H1 (cell line): ENCODE measurements around the gene TERB1. TPM values are rescaled to one million over a fixed set of nuclear protein-coding genes. Genes with fewer than 3 reads are reported as not detected.
A peak's percentile ranks its signal among the peaks of the same experiment; 100 is the strongest.

ENCODE experiments used
- BACH1 ChIP-seq: IDR thresholded peaks from 2 replicates; pipeline ENCODE4 v1.6.1; 2012; ENCODE audit warnings: low read length, improper control_type of control experiment
- CBX5 ChIP-seq: fragments of 300-800, 300-1000 bp; sonication (generic); IDR thresholded peaks from 2 replicates; pipeline ENCODE4 v1.7.1; 2016; ENCODE audit warnings: antibody characterized with exemption, low read length, low read depth
- CHD1 ChIP-seq: IDR thresholded peaks from 2 replicates; pipeline ENCODE4 v1.6.1; 2012; ENCODE audit warnings: low read depth, low read length, improper control_type of control experiment
- CREB1 ChIP-seq: IDR thresholded peaks from 2 replicates; pipeline ENCODE4 v1.6.1; 2012; ENCODE audit warnings: inconsistent platforms
- EGR1 ChIP-seq: IDR thresholded peaks from 2 replicates; pipeline ENCODE4 v1.6.1; 2011; ENCODE audit warnings: low read depth, low read length, borderline replicate concordance
- GTF2F1 ChIP-seq: IDR thresholded peaks from 2 replicates; pipeline ENCODE4 v1.6.1; 2012; ENCODE audit warnings: low read depth, low read length, improper control_type of control experiment, borderline replicate concordance
- HDAC2 ChIP-seq, 2 experiments: fragments of 300-600 bp in 1 of 2; sonication (generic) in 1 of 2; IDR thresholded peaks; 2 replicates each; pipeline ENCODE4 v1.6.1; 2011 to 2012; ENCODE audit warnings: low read depth in 2 of 2, low read length in 2 of 2, mild to moderate bottlenecking in 2 of 2, moderate library complexity in 2 of 2, borderline replicate concordance in 1 of 2, inconsistent platforms in 1 of 2
- JUN ChIP-seq: IDR thresholded peaks from 2 replicates; pipeline ENCODE4 v1.6.1; 2011; ENCODE audit warnings: low read depth, mild to moderate bottlenecking, improper control_type of control experiment, low read length
- KDM1A ChIP-seq: fragments of 200-600, 300-600 bp; sonication (generic); IDR thresholded peaks from 2 replicates; pipeline ENCODE4 v1.7.1; 2016; ENCODE audit warnings: mild to moderate bottlenecking, low read length, borderline replicate concordance
- KDM4A ChIP-seq: IDR thresholded peaks from one replicate; pipeline ENCODE4 v1.7.1; 2012; ENCODE audit warnings: low read depth, mild to moderate bottlenecking, moderate library complexity, low read length, inconsistent platforms; ENCODE audit not compliant: severe bottlenecking
- KDM5A ChIP-seq: fragments of 200-600 bp; IDR thresholded peaks from 2 replicates; pipeline ENCODE4 v1.7.1; 2012; ENCODE audit warnings: mild to moderate bottlenecking, low read length, inconsistent platforms, mixed read lengths
- MAFK ChIP-seq: IDR thresholded peaks from 2 replicates; pipeline ENCODE4 v1.6.1; 2012; ENCODE audit warnings: low read depth, mild to moderate bottlenecking, improper control_type of control experiment, low read length
- POLR2AphosphoS5 ChIP-seq: IDR thresholded peaks from 2 replicates; pipeline ENCODE4 v1.6.1; 2011; ENCODE audit warnings: low read depth, low read length
- SIN3A ChIP-seq, 2 experiments: IDR thresholded peaks in 1 of 2; conservative IDR thresholded peaks in 1 of 2; 2 replicates each; pipeline ENCODE4 v1.6.1; 2011 to 2012; ENCODE audit warnings: low read length in 2 of 2, improper control_type of control experiment in 1 of 2, low read depth in 1 of 2, mild to moderate bottlenecking in 1 of 2
- SP4 ChIP-seq: IDR thresholded peaks from 2 replicates; pipeline ENCODE4 v1.6.1; 2012; ENCODE audit warnings: low read length, inconsistent platforms
- TAF1 ChIP-seq: IDR thresholded peaks from 2 replicates; pipeline ENCODE4 v1.6.1; 2011; ENCODE audit warnings: mild to moderate bottlenecking, low read depth, low read length
- YY1 ChIP-seq: IDR thresholded peaks from 2 replicates; pipeline ENCODE4 v1.6.1; 2011; ENCODE audit warnings: low read depth, mild to moderate bottlenecking, low read length
- polyA plus RNA-seq, 7 experiments: library from polyadenylated mRNA; depleted of rRNA in 3 of 7; stranded (reverse) in 5 of 7; unstranded in 2 of 7; fragments of >200 nt in 5 of 7; fragments of 200-250 nt in 2 of 7; gene quantifications; 1 replicate in 5 of 7; 2 replicates in 1 of 7; 4 replicates in 1 of 7; pipeline versions ENCODE4 v1.2.1 to v1.2.3, GENCODE V29; 2011 to 2013; ENCODE audit warnings: missing spikeins in 2 of 7, mixed read lengths in 2 of 7
- total RNA-seq: library from RNA; stranded (reverse); fragmentation: NEBNext Ultra II Directional; extraction: Animal tissue kit (Norgen Biotek cat#: 25700); gene quantifications from 2 replicates; pipeline ENCODE4 v1.2.1, GENCODE V29; 2021
- TF ChIP-seq, protein P1 (sequence below): IDR thresholded peaks from 2 replicates; pipeline ENCODE4 v1.6.1; 2012; ENCODE audit warnings: inconsistent platforms
- TF ChIP-seq, protein P2 (sequence below), 3 experiments: IDR thresholded peaks; 1 replicate in 2 of 3; 2 replicates in 1 of 3; pipeline versions ENCODE4 v1.5.1 to v1.6.1; 2011; ENCODE audit warnings: low read length in 3 of 3, mild to moderate bottlenecking in 3 of 3, inconsistent platforms in 2 of 3, low read depth in 1 of 3, moderate library complexity in 1 of 3; ENCODE audit not compliant: insufficient read depth in 1 of 3; ENCODE audit errors: control extremely low read depth in 1 of 3

TERB1 gene
- total and polyA plus RNA-seq, 2 of the 8 experiments (the other 6 are each of a cell fraction or from before 2014, with no cell fraction given), result not detected

DNA sequence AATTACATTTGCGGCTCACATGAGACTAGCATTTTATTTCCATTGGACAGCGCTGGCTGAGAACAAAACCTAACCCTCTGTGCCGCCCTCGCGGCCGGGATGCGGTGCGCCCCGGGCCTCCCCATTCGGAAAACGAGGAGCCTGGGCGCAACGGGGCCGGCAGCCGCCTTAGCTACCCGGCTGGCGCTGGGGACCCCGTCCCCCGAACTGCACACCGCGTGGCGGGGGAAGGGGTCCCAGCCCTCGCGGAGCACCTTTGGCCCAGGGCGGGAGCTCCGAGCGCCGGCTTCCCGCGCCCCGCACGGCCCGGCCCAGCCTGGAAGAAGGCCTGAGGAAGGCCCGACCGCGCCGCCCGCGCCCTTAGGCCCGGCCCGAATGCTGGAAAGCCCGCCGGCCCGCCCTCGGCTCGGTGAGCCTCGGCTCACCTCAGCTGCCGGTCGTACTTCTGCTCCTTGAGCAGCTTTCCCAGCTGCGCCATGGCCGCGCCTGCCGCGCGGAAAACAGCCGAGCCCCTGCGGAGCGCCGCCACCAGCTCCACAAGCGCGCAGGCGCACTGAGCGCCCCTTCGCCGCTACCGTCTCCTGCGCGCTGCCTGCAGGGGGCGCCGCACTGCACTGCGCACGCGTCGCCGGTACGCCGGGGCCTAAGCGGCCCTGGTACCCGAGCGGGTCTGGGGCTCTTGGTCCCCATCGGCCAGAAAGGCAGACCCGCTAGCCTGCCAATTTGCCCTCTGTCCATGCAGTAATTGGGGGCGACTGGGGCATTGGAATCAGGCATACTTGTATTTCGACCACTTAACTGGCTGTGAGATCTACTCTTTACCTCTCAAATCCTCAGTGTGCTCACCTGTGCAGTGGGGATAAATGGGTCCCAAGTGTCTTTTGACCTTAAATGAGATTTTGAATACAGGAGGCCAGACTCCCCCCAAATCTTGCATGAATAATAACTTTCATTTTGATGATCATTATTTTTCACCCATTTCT lies 29.3 kb upstream of the TERB1 start, which contains the start of gene NAE1 (continued):
- TF ChIP-seq CHD1 (no peak), EGR1 (no peak), HDAC2 (IDR thresholded peaks at IDR 0.05; ENCODE audit: borderline replicate concordance in 1 of 2, low read depth in 2 of 2, low read length in 2 of 2) (peak in 1 of 2 experiments; percentile 88; a peak in 1 of 4 replicates), SIN3A (conservative IDR thresholded peaks at IDR 0.05 in 1 of 2, IDR thresholded peaks at IDR 0.05 in 1 of 2; ENCODE audit: low read depth in 1 of 2, low read length in 2 of 2) (peak in 1 of 2 experiments; percentile 38; a peak in 1 of 4 replicates), KDM4A (peak; percentile 87), CREB1 (peak; percentile 82), SP4 (no peak), KDM1A (peak; percentile 95), JUN (no peak), CBX5 (no peak), TAF1 (peak; percentile 91), MAFK (no peak), YY1 (peak; percentile 92), KDM5A (0 out of 2 replicates have a peak, but pooled peaks have one; percentile 27), GTF2F1 (peak; percentile 72), BACH1 (no peak), POLR2AphosphoS5 (peak; percentile 84)
- TF ChIP-seq, protein P1, sequence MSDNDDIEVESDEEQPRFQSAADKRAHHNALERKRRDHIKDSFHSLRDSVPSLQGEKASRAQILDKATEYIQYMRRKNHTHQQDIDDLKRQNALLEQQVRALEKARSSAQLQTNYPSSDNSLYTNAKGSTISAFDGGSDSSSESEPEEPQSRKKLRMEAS, result peak; percentile 66
- TF ChIP-seq, protein P2, sequence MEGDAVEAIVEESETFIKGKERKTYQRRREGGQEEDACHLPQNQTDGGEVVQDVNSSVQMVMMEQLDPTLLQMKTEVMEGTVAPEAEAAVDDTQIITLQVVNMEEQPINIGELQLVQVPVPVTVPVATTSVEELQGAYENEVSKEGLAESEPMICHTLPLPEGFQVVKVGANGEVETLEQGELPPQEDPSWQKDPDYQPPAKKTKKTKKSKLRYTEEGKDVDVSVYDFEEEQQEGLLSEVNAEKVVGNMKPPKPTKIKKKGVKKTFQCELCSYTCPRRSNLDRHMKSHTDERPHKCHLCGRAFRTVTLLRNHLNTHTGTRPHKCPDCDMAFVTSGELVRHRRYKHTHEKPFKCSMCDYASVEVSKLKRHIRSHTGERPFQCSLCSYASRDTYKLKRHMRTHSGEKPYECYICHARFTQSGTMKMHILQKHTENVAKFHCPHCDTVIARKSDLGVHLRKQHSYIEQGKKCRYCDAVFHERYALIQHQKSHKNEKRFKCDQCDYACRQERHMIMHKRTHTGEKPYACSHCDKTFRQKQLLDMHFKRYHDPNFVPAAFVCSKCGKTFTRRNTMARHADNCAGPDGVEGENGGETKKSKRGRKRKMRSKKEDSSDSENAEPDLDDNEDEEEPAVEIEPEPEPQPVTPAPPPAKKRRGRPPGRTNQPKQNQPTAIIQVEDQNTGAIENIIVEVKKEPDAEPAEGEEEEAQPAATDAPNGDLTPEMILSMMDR (IDR thresholded peaks at IDR 0.05; ENCODE audit: control extremely low read depth in 1 of 3, insufficient read depth in 1 of 3, low read depth in 1 of 3, low read length in 3 of 3), result peak; percentile 97 to 99 (median 98)
